ENCODE measurements around the gene COBLL1. TPM values are rescaled to one million over a fixed set of nuclear protein-coding genes. Genes with fewer than 3 reads are reported as not detected.

The COBLL1 gene
- polyA plus RNA-seq, 6 donors from 2014 or later, result 39.0 to 91.5 (median 76.4) TPM

- peaks cover 21 to 40% (median 28%) of the 10 kb centered on the region in 3 donors for H3K4me1 Mint-ChIP-seq
- peaks cover 0 to 6% of the 10 kb centered on the region in 2 donors for H3K36me3 Mint-ChIP-seq
- H3K4me3 Mint-ChIP-seq, result peak overlapping the region in 3 of 8 donors; percentile 8 to 48 (median 37)
- ATAC-seq (ENCODE audit: low read depth in 2 of 2) (no peak), DNase-seq (no peak)
- peak overlapping the region in 2 of 6 donors; percentile 22 to 34 for H3K27ac Mint-ChIP-seq
- no peaks in the 10 kb centered on the region for H3K9me3 Mint-ChIP-seq
- no peaks in the 10 kb centered on the region for H3K27me3 Mint-ChIP-seq
These were observed 37.7 kb downstream of the COBLL1 start for GRCh38 chr2:164803776-164804466.

GRCh38 chr2:164802095-164802707, 39.4 kb downstream of the COBLL1 start:
- no peak for ATAC-seq (ENCODE audit: low read depth in 2 of 2)
- DNase-seq, result no peak
- H3K27ac Mint-ChIP-seq, result peak overlapping the region in 3 of 6 donors; percentile 30 to 69 (median 44)
- H3K4me1 Mint-ChIP-seq, result peaks cover 35 to 53% (median 43%) of the 10 kb centered on the region in 3 donors
- no peaks in the 10 kb centered on the region for H3K27me3 Mint-ChIP-seq
- peak overlapping the region in 2 of 8 donors; percentile 22 to 30 for H3K4me3 Mint-ChIP-seq
- no peaks in the 10 kb centered on the region for H3K9me3 Mint-ChIP-seq
- H3K36me3 Mint-ChIP-seq, result peaks cover 6 to 7% of the 10 kb centered on the region in 2 donors

GRCh38 chr2:164800572-164800971, 41.1 kb downstream of the COBLL1 start:
- no peaks in the 10 kb centered on the region for H3K27me3 Mint-ChIP-seq
- H3K4me1 Mint-ChIP-seq, result peaks cover 41 to 60% (median 52%) of the 10 kb centered on the region in 3 donors
- no peaks in the 10 kb centered on the region for H3K9me3 Mint-ChIP-seq
- H3K36me3 Mint-ChIP-seq, result peaks cover 6 to 7% of the 10 kb centered on the region in 2 donors
- ATAC-seq (ENCODE audit: low read depth in 2 of 2) (peak in 1 of 2 donors; percentile 30), DNase-seq (no peak)
- H3K27ac Mint-ChIP-seq, result peak overlapping the region in 3 of 6 donors; percentile 17 to 50 (median 41)
- H3K4me3 Mint-ChIP-seq, result peak overlapping the region in 3 of 8 donors; percentile 9 to 67 (median 30)

GRCh38 chr2:164797627-164798026, 44.0 kb downstream of the COBLL1 start:
- Mint-ChIP-seq H3K9me3 (no peaks in the 10 kb centered on the region), H3K4me3 (peak overlapping the region in 6 of 8 donors; percentile 2 to 70 (median 33)), H3K4me1 (peaks cover 55 to 61% (median 56%) of the 10 kb centered on the region in 3 donors), H3K27me3 (no peaks in the 10 kb centered on the region), H3K36me3 (peaks cover 6 to 11% of the 10 kb centered on the region in 2 donors), H3K27ac (peak overlapping the region in 3 of 6 donors; percentile 18 to 78 (median 36))
- no peak for DNase-seq
- ATAC-seq (ENCODE audit: low read depth in 2 of 2), result no peak

- ATAC-seq (ENCODE audit: low read depth in 2 of 2), result no peak
- no peak overlapping the region for H3K4me3 Mint-ChIP-seq
- H3K36me3 Mint-ChIP-seq, result peaks cover 6 to 14% of the 10 kb centered on the region in 2 donors
- H3K27me3 Mint-ChIP-seq, result no peaks in the 10 kb centered on the region
- H3K27ac Mint-ChIP-seq, result peak overlapping the region in 1 of 6 donors; percentile 78
- no peak for DNase-seq
- H3K9me3 Mint-ChIP-seq, result no peaks in the 10 kb centered on the region
- H3K4me1 Mint-ChIP-seq, result peaks cover 50 to 59% (median 50%) of the 10 kb centered on the region in 3 donors
These were observed 44.6 kb downstream of the COBLL1 start for GRCh38 chr2:164796999-164797398.

GRCh38 chr2:164794432-164795231, 47.0 kb downstream of the COBLL1 start:
- no peak for DNase-seq
- Mint-ChIP-seq H3K36me3 (peaks cover 0 to 14% of the 10 kb centered on the region in 2 donors), H3K4me3 (peak overlapping the region in 6 of 8 donors; percentile 2 to 63 (median 29)), H3K27me3 (no peaks in the 10 kb centered on the region), H3K9me3 (no peaks in the 10 kb centered on the region), H3K27ac (peak overlapping the region in 4 of 6 donors; percentile 2 to 50 (median 28)), H3K4me1 (peaks cover 40 to 50% (median 41%) of the 10 kb centered on the region in 3 donors)
- no peak for ATAC-seq (ENCODE audit: low read depth in 2 of 2)

- Mint-ChIP-seq H3K27me3 (no peaks in the 10 kb centered on the region), H3K4me3 (peak overlapping the region in 1 of 8 donors; percentile 63), H3K4me1 (peaks cover 43 to 56% (median 46%) of the 10 kb centered on the region in 3 donors), H3K36me3 (peaks cover 0 to 14% of the 10 kb centered on the region in 2 donors), H3K9me3 (no peaks in the 10 kb centered on the region), H3K27ac (peak overlapping the region in 4 of 6 donors; percentile 2 to 50 (median 22))
- DNase-seq (no peak), ATAC-seq (ENCODE audit: low read depth in 2 of 2) (no peak)
These were observed 47.6 kb downstream of the COBLL1 start for GRCh38 chr2:164794016-164794415.

- no peak for ATAC-seq (ENCODE audit: low read depth in 2 of 2)
- no peaks in the 10 kb centered on the region for H3K9me3 Mint-ChIP-seq
These were observed 48.1 kb downstream of the COBLL1 start for GRCh38 chr2:164793529-164793928.

GRCh38 chr2:164792316-164793170, 49.1 kb downstream of the COBLL1 start:
- Mint-ChIP-seq H3K27ac (peak overlapping the region in 2 of 6 donors; percentile 22 to 72), H3K27me3 (no peaks in the 10 kb centered on the region)
- DNase-seq, result no peak

More at GRCh38 chr2:164793529-164793928, 48.1 kb downstream of the COBLL1 start:
- H3K4me3 Mint-ChIP-seq, result no peak overlapping the region
- H3K27ac Mint-ChIP-seq, result no peak overlapping the region
- peaks cover 0 to 12% of the 10 kb centered on the region in 2 donors for H3K36me3 Mint-ChIP-seq
- DNase-seq, result no peak
- no peaks in the 10 kb centered on the region for H3K27me3 Mint-ChIP-seq
- peaks cover 45 to 59% (median 50%) of the 10 kb centered on the region in 3 donors for H3K4me1 Mint-ChIP-seq

GRCh38 chr2:164789968-164790367, 51.7 kb downstream of the COBLL1 start:
- H3K36me3 Mint-ChIP-seq, result peaks cover 0 to 6% of the 10 kb centered on the region in 2 donors
- no peak for ATAC-seq (ENCODE audit: low read depth in 2 of 2)
- H3K4me3 Mint-ChIP-seq, result no peak overlapping the region
- no peak for DNase-seq
- H3K27ac Mint-ChIP-seq, result no peak overlapping the region
- H3K4me1 Mint-ChIP-seq, result peaks cover 46 to 57% (median 47%) of the 10 kb centered on the region in 3 donors
- no peaks in the 10 kb centered on the region for H3K9me3 Mint-ChIP-seq
- H3K27me3 Mint-ChIP-seq, result no peaks in the 10 kb centered on the region

More at GRCh38 chr2:164792316-164793170, 49.1 kb downstream of the COBLL1 start:
- H3K9me3 Mint-ChIP-seq, result no peaks in the 10 kb centered on the region
- no peak for ATAC-seq (ENCODE audit: low read depth in 2 of 2)
- peaks cover 0 to 6% of the 10 kb centered on the region in 2 donors for H3K36me3 Mint-ChIP-seq
- peaks cover 43 to 54% (median 46%) of the 10 kb centered on the region in 3 donors for H3K4me1 Mint-ChIP-seq
- peak overlapping the region in 1 of 8 donors; percentile 33 for H3K4me3 Mint-ChIP-seq

- ATAC-seq (ENCODE audit: low read depth in 2 of 2) (no peak), DNase-seq (no peak)
- H3K9me3 Mint-ChIP-seq, result no peaks in the 10 kb centered on the region
- H3K27me3 Mint-ChIP-seq, result no peaks in the 10 kb centered on the region
- peak overlapping the region in 2 of 8 donors; percentile 0 to 3 for H3K4me3 Mint-ChIP-seq
- H3K36me3 Mint-ChIP-seq, result peaks cover 0 to 4% of the 10 kb centered on the region in 2 donors
- peaks cover 41 to 48% (median 46%) of the 10 kb centered on the region in 3 donors for H3K4me1 Mint-ChIP-seq
- H3K27ac Mint-ChIP-seq, result peak overlapping the region in 1 of 6 donors; percentile 11
These were observed 54.8 kb downstream of the COBLL1 start for GRCh38 chr2:164786787-164787186.

GRCh38 chr2:164785457-164785856, 56.2 kb downstream of the COBLL1 start:
- ATAC-seq (ENCODE audit: low read depth in 2 of 2), result peak in 1 of 2 donors; percentile 16
- DNase-seq, result no peak
- peaks cover 0 to 4% of the 10 kb centered on the region in 2 donors for H3K36me3 Mint-ChIP-seq
- peaks cover 41 to 48% (median 46%) of the 10 kb centered on the region in 3 donors for H3K4me1 Mint-ChIP-seq
- H3K27ac Mint-ChIP-seq, result peak overlapping the region in 4 of 6 donors; percentile 1 to 73 (median 43)
- H3K4me3 Mint-ChIP-seq, result peak overlapping the region in 6 of 8 donors; percentile 8 to 38 (median 30)
- H3K27me3 Mint-ChIP-seq, result no peaks in the 10 kb centered on the region
- no peaks in the 10 kb centered on the region for H3K9me3 Mint-ChIP-seq

Data from naive B cell (primary cell).